Stimulated activated CD4-positive, alpha-beta T cell treated with anti-CD3 and anti-CD28 coated beads, Interleukin-4, amount 100 ng/mL, for 48 hours (primary cell): ENCODE results near the gene C19orf12.

Source experiments
- DNase-seq, 2 donors: peaks; one replicate each; pipeline ENCODE4 v3.0.0-alpha.2; 2020; ENCODE audit warnings: low read depth in 2 of 2

C19orf12 gene

GRCh38 chr19:29664753-29665214 is 50.3 kb downstream of the C19orf12 start:
- DNase-seq = no peak

GRCh38 chr19:29663861-29664752 is 51.0 kb downstream of the C19orf12 start:
- no peak for DNase-seq

- no peak for DNase-seq
Observed at GRCh38 chr19:29662604-29663404, 52.3 kb downstream of the C19orf12 start.

GRCh38 chr19:29662278-29662603 is 52.8 kb downstream of the C19orf12 start:
- no peak for DNase-seq

GRCh38 chr19:29660835-29661234 is 54.2 kb downstream of the C19orf12 start:
- no peak for DNase-seq

- DNase-seq = no peak
Observed at GRCh38 chr19:29658221-29658991, 56.7 kb downstream of the C19orf12 start.

GRCh38 chr19:29655648-29656335 is 59.3 kb downstream of the C19orf12 start:
- no peak for DNase-seq

- DNase-seq = no peak
Observed at GRCh38 chr19:29653398-29653797, 61.7 kb downstream of the C19orf12 start.

GRCh38 chr19:29651622-29652394 is 63.3 kb downstream of the C19orf12 start:
- DNase-seq = no peak

GRCh38 chr19:29650772-29651387 is 64.2 kb downstream of the C19orf12 start:
- no peak for DNase-seq
